ENCODE measurements around the gene POLR3G.

POLR3G gene

GRCh38 chr5:90504743-90505142, 30.1 kb downstream of the POLR3G start:
- no peak for DNase-seq

GRCh38 chr5:90506221-90506620, 31.6 kb downstream of the POLR3G start:
- DNase-seq = no peak

GRCh38 chr5:90510438-90510837, 35.8 kb downstream of the POLR3G start:
- DNase-seq = no peak

GRCh38 chr5:90514520-90514919, 39.9 kb downstream of the POLR3G start:
- no peak for DNase-seq

- peak; percentile 84 for DNase-seq
Observed at GRCh38 chr5:90518661-90519060, 44.0 kb downstream of the POLR3G start.

- DNase-seq = no peak
Observed at GRCh38 chr5:90519081-90519480, 44.4 kb downstream of the POLR3G start.

- DNase-seq = no peak
Observed at GRCh38 chr5:90528601-90529193, 54.0 kb downstream of the POLR3G start.

GRCh38 chr5:90529194-90529938, 54.7 kb downstream of the POLR3G start, which contains the start of gene LYSMD3:
LYSMD3 (minus strand) TSS chr5:90529584; CDS start chr5:90525289, 4,295 bp downstream.
- DNase-seq = peak; percentile 96

- peak; percentile 77 for DNase-seq
Observed at GRCh38 chr5:90529939-90530677, 55.4 kb downstream of the POLR3G start.

- DNase-seq = no peak
Observed at GRCh38 chr5:90530736-90531487, 56.2 kb downstream of the POLR3G start.

GRCh38 chr5:90533794-90534193, 59.1 kb downstream of the POLR3G start:
- no peak for DNase-seq

- no peak for DNase-seq
Observed at GRCh38 chr5:90534922-90535321, 60.3 kb downstream of the POLR3G start.

- DNase-seq = no peak
Observed at GRCh38 chr5:90542827-90543519, 68.3 kb downstream of the POLR3G start.

GRCh38 chr5:90545511-90545910, 70.8 kb downstream of the POLR3G start:
- DNase-seq = no peak

- DNase-seq = no peak
Observed at GRCh38 chr5:90546216-90546837, 71.7 kb downstream of the POLR3G start.

- no peak for DNase-seq
Observed at GRCh38 chr5:90547072-90547536, 72.4 kb downstream of the POLR3G start.

- peak; percentile 82 for DNase-seq
Observed at GRCh38 chr5:90548069-90548593, 73.5 kb downstream of the POLR3G start.

GRCh38 chr5:90549223-90549622, 74.6 kb downstream of the POLR3G start:
- DNase-seq = no peak

- DNase-seq = no peak
Observed at GRCh38 chr5:90549729-90550275, 75.1 kb downstream of the POLR3G start.

GRCh38 chr5:90550963-90551362, 76.3 kb downstream of the POLR3G start:
- DNase-seq = no peak

- DNase-seq = no peak
Observed at GRCh38 chr5:90551376-90551775, 76.7 kb downstream of the POLR3G start.
